HL-60 (cell line): ENCODE results near the gene TRERF1.

Source experiments
- DNase-seq, 2 experiments: peaks; one replicate each; pipeline ENCODE4 v3.0.0-alpha.2; 2010 to 2020; ENCODE audit warnings: low read depth in 1 of 2, low spot score in 1 of 2
- H3K27ac ChIP-seq: fragments of 250-450 bp; sonication (Bioruptor Pico); replicated peaks from 2 replicates; pipeline ENCODE4 v1.5.1; 2020; ENCODE audit warnings: mild to moderate bottlenecking, moderate library complexity
- H3K27me3 ChIP-seq: fragments of 250-450 bp; sonication (Bioruptor Pico); 2 replicates; pipeline ENCODE4 v1.5.1; 2021; ENCODE audit warnings: mild to moderate bottlenecking, moderate library complexity; ENCODE audit not compliant: insufficient read depth, poor library complexity, severe bottlenecking
- H3K4me3 ChIP-seq: replicated peaks from 2 replicates; pipeline ENCODE4 v1.5.1; 2011; ENCODE audit warnings: mild to moderate bottlenecking, control low read depth, low read length; ENCODE audit not compliant: insufficient read depth
- GABPA ChIP-seq: IDR thresholded peaks from 2 replicates; pipeline ENCODE4 v1.6.1; 2012; ENCODE audit warnings: low read depth
- POLR2AphosphoS5 ChIP-seq: IDR thresholded peaks from 2 replicates; pipeline ENCODE4 v1.6.1; 2012; ENCODE audit warnings: low read depth
- REST ChIP-seq: IDR thresholded peaks from 2 replicates; pipeline ENCODE4 v1.6.1; 2012; ENCODE audit warnings: low read depth; ENCODE audit not compliant: insufficient replicate concordance
- SPI1 ChIP-seq: IDR thresholded peaks from 2 replicates; pipeline ENCODE4 v1.6.1; 2012; ENCODE audit warnings: low read depth, mild to moderate bottlenecking, borderline replicate concordance
- TF ChIP-seq, protein P1 (sequence below): IDR thresholded peaks from one replicate; pipeline ENCODE4 v1.5.1; 2011; ENCODE audit warnings: low read length, control low read depth, inconsistent platforms; ENCODE audit not compliant: insufficient read depth

Gene TRERF1

GRCh38 chr6:42426191-42426590 lies 25.5 kb downstream of the TRERF1 start:
- H3K4me3 ChIP-seq, result no peak overlapping the region
- no peak for TF ChIP-seq POLR2AphosphoS5
- no peak for TF ChIP-seq REST
- no peak for TF ChIP-seq GABPA
- TF ChIP-seq, protein P1, sequence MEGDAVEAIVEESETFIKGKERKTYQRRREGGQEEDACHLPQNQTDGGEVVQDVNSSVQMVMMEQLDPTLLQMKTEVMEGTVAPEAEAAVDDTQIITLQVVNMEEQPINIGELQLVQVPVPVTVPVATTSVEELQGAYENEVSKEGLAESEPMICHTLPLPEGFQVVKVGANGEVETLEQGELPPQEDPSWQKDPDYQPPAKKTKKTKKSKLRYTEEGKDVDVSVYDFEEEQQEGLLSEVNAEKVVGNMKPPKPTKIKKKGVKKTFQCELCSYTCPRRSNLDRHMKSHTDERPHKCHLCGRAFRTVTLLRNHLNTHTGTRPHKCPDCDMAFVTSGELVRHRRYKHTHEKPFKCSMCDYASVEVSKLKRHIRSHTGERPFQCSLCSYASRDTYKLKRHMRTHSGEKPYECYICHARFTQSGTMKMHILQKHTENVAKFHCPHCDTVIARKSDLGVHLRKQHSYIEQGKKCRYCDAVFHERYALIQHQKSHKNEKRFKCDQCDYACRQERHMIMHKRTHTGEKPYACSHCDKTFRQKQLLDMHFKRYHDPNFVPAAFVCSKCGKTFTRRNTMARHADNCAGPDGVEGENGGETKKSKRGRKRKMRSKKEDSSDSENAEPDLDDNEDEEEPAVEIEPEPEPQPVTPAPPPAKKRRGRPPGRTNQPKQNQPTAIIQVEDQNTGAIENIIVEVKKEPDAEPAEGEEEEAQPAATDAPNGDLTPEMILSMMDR, result no peak
- TF ChIP-seq SPI1, result no peak
- H3K27ac ChIP-seq, result no peak overlapping the region
- no peak for DNase-seq
- H3K27me3 ChIP-seq, result no peaks in the 10 kb centered on the region

- Histone ChIP-seq H3K4me3 (no peak overlapping the region), H3K27ac (no peak overlapping the region), H3K27me3 (no peaks in the 10 kb centered on the region)
- TF ChIP-seq, protein P1, result no peak
- no peak for TF ChIP-seq POLR2AphosphoS5
- TF ChIP-seq SPI1, result no peak
- no peak for TF ChIP-seq REST
- TF ChIP-seq GABPA, result no peak
- no peak for DNase-seq
These were observed 26.7 kb downstream of the TRERF1 start for GRCh38 chr6:42424906-42425474.

DNA sequence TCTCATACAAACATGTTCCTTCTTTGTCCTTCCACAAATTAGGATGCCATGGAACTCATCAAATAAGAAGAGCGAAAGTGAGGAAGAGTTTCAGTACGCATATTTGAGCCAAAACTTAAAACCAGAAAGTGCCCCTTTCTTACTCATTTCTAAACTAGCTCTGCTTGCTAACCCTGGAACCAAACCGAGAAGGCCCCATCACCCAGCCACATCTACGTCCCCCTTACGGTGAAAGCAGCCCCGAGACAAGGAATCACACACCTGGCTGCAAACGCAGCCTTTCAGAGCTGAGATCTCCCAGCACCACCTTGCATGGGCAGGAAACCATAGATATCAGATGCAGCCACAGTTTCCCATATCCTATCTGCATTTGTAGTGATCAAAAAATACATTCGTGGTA lies 28.5 kb downstream of the TRERF1 start:
- H3K4me3 ChIP-seq, result no peak overlapping the region
- no peaks in the 10 kb centered on the region for H3K27me3 ChIP-seq
- DNase-seq, result no peak
- TF ChIP-seq GABPA (no peak), REST (no peak), POLR2AphosphoS5 (no peak)
- no peak overlapping the region for H3K27ac ChIP-seq
